DND-41 (cell line): ENCODE results near the gene HPDL.

Experiments
- ATAC-seq: fragments of 200-7000 bp; cut with Tn5 transposase; 3 replicates; pipeline ENCODE4 v1.9.1; 2021; ENCODE audit warnings: low read depth; ENCODE audit not compliant: insufficient read depth
- DNase-seq: peaks from one replicate; pipeline ENCODE4 v3.0.0-alpha.2; 2020
- H2AFZ ChIP-seq: 2 replicates; pipeline ENCODE4 v1.6.0; 2012; ENCODE audit warnings: low read depth, low read length
- H3K27ac ChIP-seq: 2 replicates; pipeline ENCODE4 v1.5.1; 2012; ENCODE audit warnings: low read length, inconsistent platforms
- H3K27me3 ChIP-seq: fragments of 200-600 bp; sonication (generic); 2 replicates; pipeline ENCODE4 v1.6.0; 2012; ENCODE audit warnings: low read length, mild to moderate bottlenecking, inconsistent platforms; ENCODE audit not compliant: insufficient read depth, poor library complexity
- H3K36me3 ChIP-seq: 2 replicates; pipeline ENCODE4 v1.5.1; 2012; ENCODE audit warnings: low read length, inconsistent platforms; ENCODE audit not compliant: insufficient read depth
- H3K4me1 ChIP-seq: 2 replicates; pipeline ENCODE4 v1.5.1; 2012; ENCODE audit warnings: mild to moderate bottlenecking, low read length; ENCODE audit not compliant: insufficient read depth
- H3K4me2 ChIP-seq: 2 replicates; pipeline ENCODE4 v1.6.0; 2012; ENCODE audit warnings: mild to moderate bottlenecking, moderate library complexity, low read length, inconsistent platforms; ENCODE audit not compliant: insufficient read depth
- H3K4me3 ChIP-seq, 2 experiments: fragments of 200-600 bp in 1 of 2; shearing (Covaris generic) in 1 of 2; 2 replicates each; pipeline ENCODE4 v1.5.1; 2012 to 2016; ENCODE audit warnings: inconsistent platforms in 2 of 2, low read length in 2 of 2, mild to moderate bottlenecking in 2 of 2, low read depth in 1 of 2, moderate library complexity in 1 of 2
- H3K79me2 ChIP-seq: 2 replicates; pipeline ENCODE4 v1.6.0; 2012; ENCODE audit warnings: low read length, inconsistent platforms; ENCODE audit not compliant: insufficient read depth
- H3K9ac ChIP-seq: 2 replicates; pipeline ENCODE4 v1.6.0; 2012; ENCODE audit warnings: low read depth, mild to moderate bottlenecking, inconsistent platforms, low read length, moderate library complexity
- H3K9me3 ChIP-seq: 2 replicates; pipeline ENCODE4 v1.5.1; 2012; ENCODE audit warnings: low read length, moderate library complexity, mild to moderate bottlenecking, inconsistent platforms; ENCODE audit not compliant: insufficient read depth, severe bottlenecking
- H4K20me1 ChIP-seq: 2 replicates; pipeline ENCODE4 v1.6.0; 2012; ENCODE audit warnings: low read length; ENCODE audit not compliant: insufficient read depth
- CTCF ChIP-seq: IDR thresholded peaks from 2 replicates; pipeline ENCODE4 v1.5.1; 2012; ENCODE audit warnings: borderline replicate concordance, low read length, moderate library complexity, mild to moderate bottlenecking; ENCODE audit not compliant: poor library complexity, severe bottlenecking; ENCODE audit errors: extremely low read depth
- EZH2 ChIP-seq: IDR thresholded peaks from 3 replicates; pipeline ENCODE4 v1.6.1; 2012; ENCODE audit warnings: borderline replicate concordance, low read depth, mild to moderate bottlenecking, moderate library complexity, low read length, inconsistent platforms; ENCODE audit not compliant: severe bottlenecking

HPDL gene

GRCh38 chr1:45348966-45349677, 22.4 kb downstream of the HPDL start:
- no peak for TF ChIP-seq EZH2
- no peak for TF ChIP-seq CTCF
- no peaks in the 10 kb centered on the region for H3K9me3 ChIP-seq
- no peaks in the 10 kb centered on the region for H3K27me3 ChIP-seq
- H3K4me3 ChIP-seq: no peak overlapping the region
- no peak overlapping the region for H2AFZ ChIP-seq
- H3K4me1 ChIP-seq: no peaks in the 10 kb centered on the region
- H4K20me1 ChIP-seq: peaks cover 6% of the 10 kb centered on the region; the same call in 1 of the 2 replicates
- peaks cover 20% of the 10 kb centered on the region for H3K36me3 ChIP-seq
- DNase-seq: no peak
- H3K4me2 ChIP-seq: no peak overlapping the region
- no peak overlapping the region for H3K9ac ChIP-seq
- no peaks in the 10 kb centered on the region for H3K79me2 ChIP-seq
- ATAC-seq: no peak
- no peak overlapping the region for H3K27ac ChIP-seq

GRCh38 chr1:45351508-45351907, 24.8 kb downstream of the HPDL start:
- no peak overlapping the region for H3K4me2 ChIP-seq
- no peaks in the 10 kb centered on the region for H4K20me1 ChIP-seq
- no peak overlapping the region for H2AFZ ChIP-seq
- no peak overlapping the region for H3K4me3 ChIP-seq
- H3K9me3 ChIP-seq: no peaks in the 10 kb centered on the region
- TF ChIP-seq CTCF (no peak), EZH2 (no peak)
- H3K36me3 ChIP-seq: no peaks in the 10 kb centered on the region
- H3K79me2 ChIP-seq: no peaks in the 10 kb centered on the region
- no peak for ATAC-seq
- H3K9ac ChIP-seq: no peak overlapping the region
- H3K4me1 ChIP-seq: no peaks in the 10 kb centered on the region
- no peak for DNase-seq
- H3K27me3 ChIP-seq: no peaks in the 10 kb centered on the region
- no peak overlapping the region for H3K27ac ChIP-seq

- DNase-seq (no peak), ATAC-seq (no peak)
- no peaks in the 10 kb centered on the region for H3K79me2 ChIP-seq
- no peak overlapping the region for H3K9ac ChIP-seq
- H2AFZ ChIP-seq: no peak overlapping the region
- H3K4me3 ChIP-seq: no peak overlapping the region
- H4K20me1 ChIP-seq: no peaks in the 10 kb centered on the region
- H3K9me3 ChIP-seq: no peaks in the 10 kb centered on the region
- no peaks in the 10 kb centered on the region for H3K27me3 ChIP-seq
- no peaks in the 10 kb centered on the region for H3K36me3 ChIP-seq
- H3K27ac ChIP-seq: no peak overlapping the region
- TF ChIP-seq EZH2 (no peak), CTCF (no peak)
- no peaks in the 10 kb centered on the region for H3K4me1 ChIP-seq
- H3K4me2 ChIP-seq: no peak overlapping the region
Measured at GRCh38 chr1:45353685-45354084, 27.0 kb downstream of the HPDL start.

GRCh38 chr1:45354838-45355237, 28.1 kb downstream of the HPDL start:
- no peak for TF ChIP-seq CTCF
- TF ChIP-seq EZH2: no peak
- Histone ChIP-seq H3K27ac (no peak overlapping the region), H4K20me1 (no peaks in the 10 kb centered on the region), H2AFZ (no peak overlapping the region), H3K4me2 (no peak overlapping the region), H3K4me3 (no peak overlapping the region), H3K4me1 (no peaks in the 10 kb centered on the region), H3K9ac (no peak overlapping the region), H3K79me2 (no peaks in the 10 kb centered on the region), H3K27me3 (no peaks in the 10 kb centered on the region), H3K36me3 (no peaks in the 10 kb centered on the region), H3K9me3 (no peaks in the 10 kb centered on the region)
- ATAC-seq: no peak
- DNase-seq: no peak
